Measurements from ENCODE around the gene TGDS.

The TGDS gene

GRCh38 chr13:94599877-94600276, 3.9 kb upstream of the TGDS start:
- no peak for DNase-seq (ENCODE audit: low read depth, low spot score)

DNA sequence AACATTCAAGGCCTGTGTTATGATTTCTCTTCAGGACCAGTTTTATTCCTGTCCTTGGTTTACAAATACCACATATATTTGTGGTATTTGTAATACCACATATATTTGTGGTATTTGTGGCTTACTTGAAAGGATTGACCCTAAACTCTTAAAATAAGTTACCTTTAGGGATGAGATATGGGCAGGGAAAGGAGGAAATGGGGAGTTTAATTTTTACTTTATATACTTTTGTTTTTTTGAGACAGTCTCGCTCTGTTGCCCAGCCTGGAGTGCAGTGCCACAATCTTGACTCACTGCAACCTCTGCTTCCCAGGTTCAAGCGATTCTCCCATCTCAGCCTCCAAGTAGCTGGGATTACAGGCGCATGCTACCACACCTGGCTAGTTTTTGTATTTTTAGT, 2.3 kb upstream of the TGDS start:
- no peak for DNase-seq (ENCODE audit: low read depth, low spot score)

GRCh38 chr13:94596575-94596971, 621 bp upstream of the TGDS start:
- DNase-seq (ENCODE audit: low read depth, low spot score) = no peak

DNA sequence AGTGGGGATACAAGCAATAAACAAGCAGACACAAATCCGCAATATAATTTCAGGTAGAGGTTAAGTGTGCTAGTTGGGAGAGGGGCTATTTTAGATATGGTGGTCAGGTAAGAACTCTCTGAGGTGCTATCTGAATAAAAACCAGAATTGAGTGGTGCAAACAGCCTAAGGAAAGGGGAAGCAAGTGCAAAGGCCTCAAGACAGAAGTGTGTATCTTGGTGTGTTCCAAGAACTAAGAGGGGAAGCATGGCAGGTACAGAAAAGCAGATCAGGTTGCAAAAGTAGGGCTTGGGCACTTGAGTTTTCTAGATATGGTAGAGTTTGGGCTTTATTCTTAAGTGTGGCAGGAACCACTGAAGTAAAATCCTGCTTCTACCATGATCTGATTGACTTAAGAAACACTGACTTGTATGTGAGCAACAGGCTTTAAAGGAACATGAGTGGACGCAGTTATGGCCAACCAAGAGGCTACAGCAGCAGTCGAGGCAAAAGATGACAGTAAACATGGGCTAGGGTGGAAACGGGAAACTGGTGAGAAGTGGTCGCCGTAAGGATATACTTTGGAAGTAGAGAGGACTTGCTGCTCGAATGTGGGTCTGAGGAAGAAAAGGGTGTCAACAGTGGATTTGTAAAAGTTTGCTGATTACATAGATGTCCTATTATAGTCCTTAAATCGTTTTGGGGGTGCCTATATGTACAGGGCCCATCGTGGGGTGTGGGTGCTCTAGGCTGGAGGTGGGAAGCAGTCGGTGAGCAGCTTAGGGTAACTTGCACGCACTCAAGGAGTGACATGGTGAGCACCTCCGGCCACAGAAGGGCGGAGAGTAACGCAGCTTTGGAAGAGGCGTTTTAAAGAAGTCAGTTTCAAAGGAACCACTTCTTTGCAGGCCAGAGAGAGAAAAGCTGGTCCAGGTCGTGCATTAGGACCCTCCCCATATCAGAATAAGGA, 677 bp downstream of the TGDS start:
- no peak for DNase-seq (ENCODE audit: low read depth, low spot score)

DNA sequence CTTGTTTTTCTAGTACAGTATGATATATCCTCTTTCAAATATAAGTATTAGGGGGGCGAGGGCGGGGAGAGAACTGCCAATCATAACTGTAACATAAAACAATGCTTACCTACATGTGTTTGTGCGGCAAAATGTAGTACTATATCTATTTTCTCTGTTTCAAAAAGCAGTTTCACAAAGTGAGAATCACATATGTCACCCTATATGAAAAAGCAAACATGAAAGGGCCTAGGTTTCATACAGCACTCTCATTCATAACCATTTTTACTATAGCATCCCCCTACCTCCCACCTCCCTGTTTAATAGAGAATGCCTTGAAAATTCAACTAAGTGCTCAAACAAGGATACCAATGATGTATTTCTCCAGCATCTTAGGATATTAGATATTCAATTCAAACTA, 5.2 kb downstream of the TGDS start:
- no peak for DNase-seq (ENCODE audit: low read depth, low spot score)

DNA sequence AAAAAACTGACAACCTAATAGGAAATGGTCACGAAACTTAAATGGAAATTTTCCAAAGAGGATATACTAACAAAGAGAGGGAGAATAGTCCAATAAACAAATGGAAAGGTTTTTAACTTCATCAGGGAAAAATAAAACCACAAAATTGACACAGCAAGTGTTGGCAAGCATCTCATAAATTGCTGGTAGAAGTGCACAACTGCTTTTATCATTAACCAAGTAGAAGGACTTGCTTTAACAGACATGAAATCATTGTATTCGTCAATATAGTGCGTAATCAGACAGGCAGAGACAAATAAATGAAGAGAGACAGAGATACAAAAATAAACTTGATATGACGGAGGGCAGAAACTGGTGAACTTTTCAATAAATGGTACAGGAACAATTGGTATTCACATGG, 7.4 kb downstream of the TGDS start:
- DNase-seq (ENCODE audit: low read depth, low spot score) = no peak

DNA sequence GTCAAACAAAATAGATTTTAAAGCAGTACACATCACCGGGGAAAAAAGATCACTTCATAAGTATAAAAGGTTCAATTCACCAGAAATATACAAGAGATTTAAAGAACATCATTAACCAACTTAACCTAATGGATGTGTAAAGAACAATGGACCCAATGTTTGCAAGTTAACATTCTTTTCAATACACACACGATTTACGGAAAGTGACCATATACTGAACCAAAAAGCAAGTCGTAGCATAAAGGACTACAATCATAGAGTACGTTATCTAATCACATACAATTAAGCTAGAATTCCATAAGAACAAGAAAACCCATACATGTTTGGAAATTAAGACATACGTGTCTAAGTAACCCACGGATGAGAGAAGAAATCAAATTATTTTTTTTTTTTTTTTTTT, 9.6 kb downstream of the TGDS start:
- DNase-seq (ENCODE audit: low read depth, low spot score) = no peak

DNA sequence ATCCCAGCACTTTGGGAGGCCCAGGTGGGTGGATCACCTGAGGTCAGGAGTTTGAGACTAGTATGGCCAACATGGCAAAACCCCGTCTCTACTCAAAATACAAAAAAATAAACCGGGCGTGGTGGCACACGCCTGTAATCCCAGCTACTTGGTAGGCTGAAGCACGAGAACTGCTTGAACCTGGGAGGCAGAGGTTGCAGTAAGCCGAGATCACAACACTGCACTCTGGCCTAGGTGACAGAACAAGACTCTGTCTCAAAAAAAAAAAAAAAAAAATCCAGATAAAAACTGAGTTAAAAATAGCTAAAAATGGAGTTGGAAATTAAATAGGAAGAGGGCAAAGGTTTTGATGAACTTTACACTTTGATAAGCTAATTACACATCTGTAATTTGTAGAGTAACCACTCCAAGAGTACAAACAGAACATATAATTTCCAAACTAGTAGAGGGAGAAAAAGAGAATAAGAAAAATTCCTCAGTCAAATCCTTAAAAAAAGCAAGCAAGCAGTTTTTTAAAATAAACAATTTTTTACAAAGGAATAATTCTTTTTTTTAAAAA, 10.3 kb downstream of the TGDS start:
- no peak for DNase-seq (ENCODE audit: low read depth, low spot score)

- no peak for DNase-seq (ENCODE audit: low read depth, low spot score)
Measured at GRCh38 chr13:94583926-94584325, 12.0 kb downstream of the TGDS start.

GRCh38 chr13:94579063-94579462, 16.9 kb downstream of the TGDS start:
- DNase-seq (ENCODE audit: low read depth, low spot score) = no peak

DNA sequence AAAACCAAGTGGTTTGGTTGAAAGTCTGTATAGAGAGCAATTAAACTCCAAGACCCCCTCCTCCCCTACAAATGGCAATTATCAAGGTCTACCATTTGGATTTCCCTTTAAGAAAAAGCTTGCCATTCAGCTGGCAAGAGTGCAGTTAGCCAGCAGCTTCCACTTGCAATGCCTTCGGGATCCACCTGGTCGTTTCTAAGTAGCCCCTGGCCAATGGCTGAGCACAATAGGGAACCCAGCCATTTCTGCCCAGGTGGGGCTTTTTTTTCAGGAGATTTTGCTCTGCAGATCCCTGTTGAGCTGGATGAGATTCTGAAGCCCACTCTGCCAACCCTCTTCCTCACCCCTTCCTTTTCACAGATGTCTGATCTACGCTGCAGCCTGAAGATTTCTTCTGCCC, 26.3 kb downstream of the TGDS start:
- no peak for DNase-seq (ENCODE audit: low read depth, low spot score)

DNA sequence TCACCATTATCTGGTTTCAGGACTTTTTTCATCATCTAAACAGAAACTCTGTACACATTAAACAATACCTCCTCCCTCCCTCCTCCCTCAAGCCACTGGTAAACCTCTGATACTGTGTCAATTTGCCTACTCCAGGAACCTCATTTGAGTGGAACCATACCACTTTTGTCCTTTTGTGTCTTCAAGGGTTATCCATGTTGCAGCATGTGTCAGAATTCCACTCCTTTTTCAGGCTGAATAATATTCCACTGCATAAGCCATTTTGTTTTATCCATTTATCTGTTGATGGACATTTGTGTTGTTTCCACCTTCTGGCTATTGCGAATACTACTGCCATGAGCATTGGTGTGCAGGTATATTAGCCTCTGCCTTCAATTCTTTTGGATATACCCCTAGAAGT, 27.5 kb downstream of the TGDS start:
- no peak for DNase-seq (ENCODE audit: low read depth, low spot score)

- DNase-seq (ENCODE audit: low read depth, low spot score) = no peak
Measured at GRCh38 chr13:94567581-94567980, 28.4 kb downstream of the TGDS start.

DNA sequence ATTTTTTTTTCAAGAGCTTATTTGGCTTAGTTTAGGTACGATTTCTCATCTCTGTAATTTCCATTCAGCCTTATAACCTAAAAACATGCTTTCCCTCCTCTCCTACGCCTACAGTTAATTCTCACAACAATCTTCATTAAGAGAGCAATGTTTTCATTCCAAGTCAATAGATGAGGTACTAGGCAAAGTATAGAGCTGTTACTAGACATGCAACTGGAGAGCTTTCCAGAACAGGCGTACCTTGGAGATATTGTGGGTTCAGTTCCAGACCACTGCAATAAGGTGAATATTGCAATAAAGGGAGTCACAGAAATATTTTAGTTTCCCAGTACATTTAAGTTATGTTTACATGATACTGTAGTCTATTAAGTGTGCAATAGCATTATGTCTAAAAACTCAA, 34.8 kb downstream of the TGDS start:
- DNase-seq (ENCODE audit: low read depth, low spot score) = no peak

- no peak for DNase-seq (ENCODE audit: low read depth, low spot score)
Measured at GRCh38 chr13:94560116-94560515, 35.8 kb downstream of the TGDS start.

- no peak for DNase-seq (ENCODE audit: low read depth, low spot score)
Measured at GRCh38 chr13:94559222-94559795, 36.6 kb downstream of the TGDS start.

GRCh38 chr13:94558716-94559115, 37.2 kb downstream of the TGDS start:
- no peak for DNase-seq (ENCODE audit: low read depth, low spot score)

GRCh38 chr13:94557684-94558235, 38.2 kb downstream of the TGDS start:
- DNase-seq (ENCODE audit: low read depth, low spot score) = no peak

- DNase-seq (ENCODE audit: low read depth, low spot score) = no peak
Measured at GRCh38 chr13:94556621-94557020, 39.3 kb downstream of the TGDS start.

DNA sequence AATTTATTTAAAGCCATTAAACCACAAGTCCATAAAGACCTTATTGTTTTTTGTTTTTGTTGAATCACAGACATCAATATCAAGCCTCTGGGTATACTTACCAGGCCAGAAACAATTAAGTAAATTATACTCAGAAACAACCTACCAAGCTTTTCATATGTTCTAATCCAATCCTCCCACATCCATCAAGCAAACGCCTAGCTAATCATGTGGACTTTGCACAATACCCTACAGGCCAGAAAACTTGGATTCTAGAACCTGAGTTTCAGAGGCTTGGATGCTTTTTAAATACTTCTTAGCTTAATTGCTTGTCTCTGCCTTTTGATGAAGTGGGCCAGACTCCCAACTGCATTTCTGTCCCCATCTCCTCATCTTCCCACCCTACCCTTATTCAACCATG, 39.9 kb downstream of the TGDS start:
- DNase-seq (ENCODE audit: low read depth, low spot score) = no peak

GRCh38 chr13:94553766-94554165, 42.2 kb downstream of the TGDS start:
- no peak for DNase-seq (ENCODE audit: low read depth, low spot score)

DNA sequence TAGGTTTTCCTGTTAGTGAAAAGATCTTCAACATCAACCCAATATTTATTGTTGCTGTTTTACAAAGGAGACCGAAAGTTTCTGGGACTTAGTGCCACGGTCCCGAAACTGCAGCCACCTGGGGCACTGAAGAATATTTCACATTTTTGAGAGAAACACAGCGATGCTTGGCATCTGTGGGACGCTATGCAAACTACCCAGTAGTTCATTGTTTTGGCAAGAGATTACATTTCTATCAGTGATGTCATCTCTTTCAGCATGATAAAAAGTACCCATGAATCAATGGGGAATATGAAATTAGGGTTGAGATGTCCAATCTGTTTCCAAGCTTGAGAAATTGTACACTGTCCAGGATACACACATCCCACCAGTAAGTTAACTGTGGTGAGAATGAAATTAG, 43.9 kb downstream of the TGDS start:
- no peak for DNase-seq (ENCODE audit: low read depth, low spot score)
